Hematopoietic multipotent progenitor cell (in vitro differentiated cells): ENCODE measurements around the gene KRT83. TPM values are rescaled to one million over a fixed set of nuclear protein-coding genes. Genes with fewer than 3 reads are reported as not detected.
A peak's percentile ranks its signal among the peaks of the same experiment; 100 is the strongest.

Experiments
- DNase-seq, 3 donors: peaks; one replicate each; pipeline ENCODE4 v3.0.0-alpha.2; 2011 to 2015; ENCODE audit warnings: low read depth in 2 of 3, low spot score in 2 of 3
- total RNA-seq: library from RNA; depleted of rRNA; stranded (reverse); fragments of >200 nt; gene quantifications from one replicate; pipeline ENCODE4 v1.2.3, GENCODE V29; 2012

Gene KRT83
- total RNA-seq, result not detected

GRCh38 chr12:52320784-52321400, at the start of gene KRT83:
Gene KRT83 (minus strand): TSS chr12:52321398. CDS start chr12:52321335, 63 bp downstream.
- no peak for DNase-seq

DNA sequence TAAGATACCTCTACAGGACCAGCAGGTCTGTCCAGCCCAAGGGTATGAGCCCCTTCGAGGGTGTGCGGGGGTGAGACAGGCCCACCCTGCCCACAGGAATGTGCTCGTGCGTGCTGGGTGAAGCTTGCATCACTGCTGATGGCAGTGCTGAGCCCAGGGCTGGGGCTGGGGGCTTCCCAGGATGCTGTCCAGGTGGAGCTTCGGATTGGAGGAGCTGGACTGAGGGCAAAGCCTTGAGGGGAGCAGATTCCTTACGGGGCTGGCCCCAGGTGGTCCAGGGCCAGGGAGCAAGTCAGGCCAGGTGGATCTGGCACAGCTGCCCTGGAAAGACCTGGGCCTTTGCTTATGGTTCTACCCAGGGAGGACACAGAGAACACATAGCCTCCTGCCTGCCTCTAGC, 48.6 kb upstream of the KRT83 start:
- no peak for DNase-seq

- DNase-seq, result no peak
Measured at GRCh38 chr12:52369211-52369610, 48.0 kb upstream of the KRT83 start.

- no peak for DNase-seq
Measured at GRCh38 chr12:52368508-52368907, 47.3 kb upstream of the KRT83 start.

DNA sequence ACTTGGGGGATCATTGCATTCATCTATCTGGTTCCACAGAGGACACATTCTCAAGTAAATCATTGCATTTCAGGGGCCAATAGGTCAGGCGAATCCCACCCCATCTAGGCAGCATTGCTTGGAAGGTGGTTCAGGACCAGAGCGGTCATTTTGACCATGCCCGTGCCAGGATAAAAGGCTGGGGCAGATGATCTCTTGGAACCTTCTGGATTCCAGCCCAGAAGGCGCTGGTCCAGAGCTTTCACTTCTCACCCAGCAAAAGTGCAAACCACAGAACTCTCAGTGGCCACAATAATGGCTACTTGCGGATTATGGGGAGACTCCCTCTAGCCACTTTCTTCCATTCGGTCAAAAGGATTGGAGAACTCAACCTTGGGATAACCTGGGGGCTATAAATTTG, 46.7 kb upstream of the KRT83 start:
- DNase-seq, result no peak

DNA sequence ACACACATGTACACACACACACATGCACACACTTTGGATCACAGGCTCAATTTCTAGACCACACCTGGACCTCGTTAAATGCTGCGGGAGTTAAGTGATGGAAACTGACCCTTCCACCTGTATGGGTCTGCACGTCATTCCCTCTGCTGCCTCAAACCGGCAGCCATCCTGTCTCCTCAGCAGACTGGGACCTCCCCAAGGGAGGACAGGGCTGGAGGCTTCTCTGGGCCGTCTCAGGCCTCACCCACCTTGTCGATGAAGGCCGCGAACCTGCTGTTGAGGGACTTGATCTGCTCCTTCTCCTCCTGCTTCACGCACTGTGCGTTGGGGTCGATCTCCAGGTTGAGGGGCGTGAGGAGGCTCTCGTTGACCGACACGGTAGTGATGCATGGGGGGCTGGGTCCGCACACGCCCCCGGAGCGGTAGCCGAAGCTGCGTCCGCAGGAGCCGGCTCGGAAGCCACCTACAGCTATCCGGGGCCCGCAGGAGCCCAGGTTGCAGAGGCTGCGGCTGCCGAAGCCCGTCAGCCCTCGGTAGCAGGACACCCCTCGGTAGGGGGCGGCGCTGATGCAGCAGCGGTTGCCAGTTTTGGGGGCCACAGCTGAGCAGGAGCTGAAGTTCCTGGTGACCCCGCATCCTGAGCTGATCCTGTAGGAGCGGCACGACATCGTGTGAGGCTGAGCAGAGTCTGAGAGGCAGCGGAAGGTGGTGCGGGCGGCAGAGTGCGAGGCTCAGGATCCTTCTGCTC, 45.7 kb upstream of the KRT83 start, which contains the start of gene KRT85:
Gene KRT85, minus strand, starts transcription at position 744 of the 748 bp plus-strand sequence. Its CDS starts 76 bp downstream, at position 668.
- DNase-seq, result no peak

GRCh38 chr12:52364901-52365489, 43.8 kb upstream of the KRT83 start:
- DNase-seq, result no peak

DNA sequence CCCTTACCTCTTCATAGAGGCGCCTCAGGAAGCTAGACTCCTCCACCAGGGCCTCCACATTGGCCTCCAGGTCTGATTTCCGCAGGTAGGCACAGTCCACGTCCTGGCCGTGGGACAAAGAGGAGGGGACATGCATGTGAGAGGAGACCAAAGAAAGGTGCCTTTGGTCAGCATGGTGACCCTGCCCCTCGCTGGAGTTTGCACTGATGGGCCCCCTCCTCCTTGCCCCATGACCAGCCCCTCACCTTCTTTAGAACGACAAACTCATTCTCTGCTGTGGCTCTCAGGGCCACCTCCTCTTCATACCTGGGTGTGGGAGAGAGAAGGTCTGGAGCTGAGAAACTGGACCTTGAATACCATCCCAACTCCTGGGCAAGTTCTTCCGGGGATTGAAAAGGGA, 42.9 kb upstream of the KRT83 start:
- no peak for DNase-seq

GRCh38 chr12:52363111-52363679, 42.0 kb upstream of the KRT83 start:
- no peak for DNase-seq

DNA sequence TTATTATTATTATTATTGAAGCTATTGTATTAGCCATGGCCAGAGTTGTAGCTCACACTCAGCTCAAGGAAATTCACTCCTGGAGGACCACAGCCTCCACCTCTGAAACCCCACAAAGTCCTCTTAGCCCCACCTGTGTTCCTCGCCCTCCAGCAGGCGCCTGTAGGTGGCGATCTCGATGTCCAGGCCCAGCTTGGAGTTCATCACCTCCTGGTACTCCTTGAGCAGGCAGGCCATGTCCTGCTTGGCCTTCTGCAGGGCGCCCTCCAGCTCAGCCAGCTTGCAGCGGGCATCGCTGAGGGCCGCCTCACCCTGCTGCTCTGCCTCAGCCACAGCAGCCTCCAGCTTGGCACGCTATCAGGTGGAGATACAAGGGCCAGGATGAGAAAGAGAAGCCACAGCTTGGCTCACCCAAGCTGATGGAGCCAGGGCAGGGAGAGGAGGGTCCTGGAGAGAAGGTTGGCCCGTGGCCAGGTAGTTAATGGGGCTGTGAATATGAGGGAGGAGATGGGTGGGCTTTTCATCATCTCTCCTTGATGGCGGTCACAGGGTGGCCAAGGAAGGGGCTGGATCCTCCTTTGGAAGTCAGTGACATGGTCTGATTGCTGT, 41.0 kb upstream of the KRT83 start:
- no peak for DNase-seq

GRCh38 chr12:52361553-52361952, 40.4 kb upstream of the KRT83 start:
- DNase-seq, result no peak

DNA sequence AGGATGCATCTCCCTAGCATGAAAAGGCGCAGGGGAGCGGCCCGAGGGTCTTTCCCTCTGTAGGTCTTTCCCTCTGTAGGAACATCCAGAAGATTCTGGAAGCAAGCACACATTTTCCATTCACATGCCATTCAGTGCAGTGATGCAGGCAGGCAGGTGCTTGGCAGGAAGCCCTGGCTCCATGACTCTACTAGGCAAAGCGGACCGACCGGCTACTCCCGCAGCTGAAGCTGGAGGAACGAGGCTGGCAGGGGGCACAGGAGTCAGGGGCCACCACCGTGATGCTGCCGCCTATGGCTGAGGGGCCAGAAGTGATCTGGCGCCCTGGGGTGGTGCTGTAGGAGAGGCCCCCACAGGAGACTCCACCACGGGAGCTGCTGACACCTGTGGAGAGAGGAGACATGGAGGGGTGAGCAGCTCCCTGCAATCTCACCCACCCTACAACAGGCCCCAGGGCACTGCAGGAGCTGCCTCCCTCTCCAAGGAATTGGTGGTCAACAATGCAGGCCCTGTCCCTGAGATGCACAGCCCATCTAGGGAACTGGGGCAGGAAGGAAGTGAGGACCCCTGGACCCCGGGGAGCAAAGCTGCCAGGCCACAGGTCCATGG, 39.6 kb upstream of the KRT83 start:
- no peak for DNase-seq

GRCh38 chr12:52360106-52360662, 39.0 kb upstream of the KRT83 start:
- DNase-seq, result no peak

DNA sequence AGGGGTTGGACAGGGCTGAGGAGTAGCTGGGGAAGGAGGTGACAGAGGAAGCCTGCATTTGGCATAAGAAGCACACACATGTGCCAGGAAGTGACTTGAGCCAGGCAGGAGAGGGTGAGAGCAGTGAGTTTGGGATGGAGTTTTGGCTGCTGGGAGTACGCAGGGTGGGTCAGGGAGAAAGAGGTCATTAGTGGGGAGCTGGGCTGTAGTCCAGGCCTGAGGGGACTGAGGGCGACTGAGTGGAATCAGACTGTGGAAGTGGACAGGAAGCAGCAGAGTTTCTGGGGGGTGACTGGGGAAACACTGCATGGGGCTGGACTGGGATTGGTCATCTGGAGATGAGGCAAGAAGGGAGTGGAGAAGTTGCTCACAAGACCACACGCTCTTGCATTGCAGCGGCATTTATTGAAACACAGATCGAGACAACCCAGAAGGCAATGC, 38.4 kb upstream of the KRT83 start:
- DNase-seq, result no peak

- peak in 2 of 3 donors; percentile 8 to 37 for DNase-seq
Measured at GRCh38 chr12:52358575-52359350, 37.6 kb upstream of the KRT83 start.

DNA sequence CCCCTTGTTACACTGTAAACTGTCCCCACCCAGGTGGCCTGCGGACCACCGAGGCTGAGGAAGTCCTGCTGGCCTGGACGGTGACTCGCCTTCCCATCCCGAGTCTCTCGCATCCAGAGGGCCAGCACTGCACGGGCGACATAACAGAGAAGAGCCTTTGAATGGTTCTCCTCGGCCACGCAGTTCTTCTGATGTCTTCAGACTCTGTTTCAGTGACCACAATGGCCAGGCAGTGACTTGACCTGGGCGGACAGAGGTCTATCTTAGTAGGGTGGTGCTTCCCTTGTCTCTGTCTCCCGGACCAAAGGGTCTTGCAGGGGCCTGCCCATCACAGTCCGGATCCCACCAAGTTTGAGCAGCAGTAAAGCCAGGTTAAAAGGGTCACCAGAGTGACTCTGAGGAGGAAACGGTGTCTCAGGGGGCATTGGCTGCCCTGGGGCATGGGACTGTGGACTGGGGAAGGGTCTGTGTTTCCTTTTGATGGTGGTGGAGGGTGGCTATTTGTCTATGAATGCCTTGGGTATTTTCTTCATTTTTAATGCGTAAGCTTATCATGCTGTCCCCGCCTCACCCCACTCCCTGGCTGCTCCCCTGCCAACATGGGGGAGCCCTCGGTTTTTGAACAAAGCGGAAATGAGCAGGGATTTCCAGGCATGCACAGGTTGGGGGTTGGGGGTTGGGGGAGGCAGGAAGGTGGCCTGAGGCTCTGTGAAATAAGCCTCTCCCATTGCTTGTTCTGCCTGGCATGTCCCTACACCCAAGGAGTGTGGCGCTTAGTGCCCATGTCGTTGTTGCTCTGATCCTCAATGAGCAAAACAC, 35.8 kb upstream of the KRT83 start:
- DNase-seq, result no peak

DNA sequence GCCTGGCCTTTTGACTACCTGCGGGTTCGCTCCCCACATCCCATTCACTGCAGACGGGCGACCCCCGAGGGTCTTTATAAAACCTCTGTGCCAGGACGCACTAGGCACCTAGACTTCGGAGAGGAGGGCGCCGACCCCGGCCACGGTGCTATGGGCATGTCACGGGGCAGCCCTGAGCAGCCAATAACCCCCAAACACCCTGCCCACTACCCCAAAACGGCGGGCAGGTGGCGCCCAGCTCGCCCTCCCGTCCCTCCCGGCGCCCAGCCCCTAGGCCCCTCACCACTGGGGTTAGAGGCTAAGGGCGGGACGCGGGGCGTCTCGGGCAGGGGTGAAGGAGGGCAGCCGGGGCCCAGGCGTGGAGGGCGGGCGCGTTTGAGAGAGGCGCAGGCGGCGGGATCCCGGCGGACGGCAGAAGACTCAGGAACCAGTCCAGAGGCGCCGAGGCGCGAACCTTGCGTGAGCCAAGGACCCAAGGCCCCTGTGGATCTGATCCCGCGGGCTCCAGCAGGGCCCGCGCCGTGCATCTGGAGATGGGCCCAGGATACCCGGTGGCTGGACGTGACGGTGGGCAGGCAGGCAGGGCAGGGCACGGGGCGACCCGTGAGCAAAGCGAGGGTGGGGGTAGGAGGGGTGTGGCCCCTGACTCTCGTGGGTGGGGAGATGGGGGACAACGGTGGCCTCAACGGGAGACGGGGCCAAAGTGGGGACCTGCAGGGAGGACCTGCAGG, 35.0 kb upstream of the KRT83 start:
- no peak for DNase-seq

DNA sequence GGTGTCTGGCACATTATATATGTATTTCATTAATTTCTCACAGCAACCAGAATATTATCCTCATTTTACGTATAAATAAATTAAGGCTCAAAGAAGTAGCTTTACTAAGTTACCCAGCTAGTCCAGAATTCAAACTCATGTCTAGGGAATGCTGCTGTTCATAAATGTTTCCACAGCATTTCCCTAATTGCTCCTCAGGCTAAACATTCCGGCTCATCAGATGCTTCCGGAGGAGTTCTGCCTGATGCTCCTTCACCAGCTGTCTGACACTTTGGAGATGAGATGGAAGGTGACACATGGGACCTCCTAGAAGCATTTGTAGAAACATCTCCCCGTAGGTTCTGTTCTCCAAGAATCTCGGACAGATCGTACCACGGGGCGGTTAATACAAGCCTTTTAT, 34.0 kb upstream of the KRT83 start:
- no peak for DNase-seq
